Measurements from ENCODE around the gene TEX44. TPM values are rescaled to one million over a fixed set of nuclear protein-coding genes. Genes with fewer than 3 reads are reported as not detected.
A peak's percentile ranks its signal among the peaks of the same experiment; 100 is the strongest.
"Not testable (repeated sequence)": the region's sequence is repeated elsewhere in the genome, so short reads cannot be mapped to it uniquely, and the experiment has no call there.

The TEX44 gene
- total RNA-seq, 1 donor from 2014 or later, result not detected

- H3K27me3 ChIP-seq (ENCODE audit: control insufficient read depth in 3 of 3, insufficient read depth in 3 of 3, low read length in 3 of 3); H3K36me3 ChIP-seq (ENCODE audit: control insufficient read depth in 3 of 3, insufficient read depth in 3 of 3, low read length in 3 of 3); H3K9ac ChIP-seq (ENCODE audit: low read depth in 1 of 3, low read length in 3 of 3); H3K4me1 ChIP-seq (ENCODE audit: control insufficient read depth in 3 of 3, insufficient read depth in 3 of 3, low read length in 3 of 3); H3K27ac ChIP-seq (ENCODE audit: low read depth, low read length); H3K4me3 ChIP-seq (ENCODE audit: low read length in 3 of 3); H3K9me3 ChIP-seq (ENCODE audit: control insufficient read depth in 3 of 3, low read length in 3 of 3): not testable (repeated sequence)
Measured at GRCh38 chr2:231570915-231571314, 21.7 kb upstream of the TEX44 start.

GRCh38 chr2:231571661-231572191, 20.9 kb upstream of the TEX44 start:
- Histone ChIP-seq H3K4me3 (ENCODE audit: low read length in 3 of 3) (no peak overlapping the region), H3K9ac (ENCODE audit: low read depth in 1 of 3, low read length in 3 of 3) (no peak overlapping the region), H3K4me1 (ENCODE audit: control insufficient read depth in 3 of 3, insufficient read depth in 3 of 3, low read length in 3 of 3) (no peaks in the 10 kb centered on the region), H3K36me3 (ENCODE audit: control insufficient read depth in 3 of 3, insufficient read depth in 3 of 3, low read length in 3 of 3) (no peaks in the 10 kb centered on the region), H3K9me3 (ENCODE audit: control insufficient read depth in 3 of 3, low read length in 3 of 3) (no peaks in the 10 kb centered on the region), H3K27ac (ENCODE audit: low read depth, low read length) (no peak overlapping the region), H3K27me3 (ENCODE audit: control insufficient read depth in 3 of 3, insufficient read depth in 3 of 3, low read length in 3 of 3) (no peaks in the 10 kb centered on the region)

- H3K27me3 ChIP-seq (ENCODE audit: control insufficient read depth in 3 of 3, insufficient read depth in 3 of 3, low read length in 3 of 3), result no peaks in the 10 kb centered on the region
- no peak overlapping the region for H3K4me3 ChIP-seq (ENCODE audit: low read length in 3 of 3)
- H3K9ac ChIP-seq (ENCODE audit: low read depth in 1 of 3, low read length in 3 of 3), result no peak overlapping the region
- H3K27ac ChIP-seq (ENCODE audit: low read depth, low read length), result no peak overlapping the region
- no peaks in the 10 kb centered on the region for H3K4me1 ChIP-seq (ENCODE audit: control insufficient read depth in 3 of 3, insufficient read depth in 3 of 3, low read length in 3 of 3)
- H3K36me3 ChIP-seq (ENCODE audit: control insufficient read depth in 3 of 3, insufficient read depth in 3 of 3, low read length in 3 of 3), result no peaks in the 10 kb centered on the region
- no peaks in the 10 kb centered on the region for H3K9me3 ChIP-seq (ENCODE audit: control insufficient read depth in 3 of 3, low read length in 3 of 3)
Measured at GRCh38 chr2:231573096-231573495, 19.6 kb upstream of the TEX44 start.

GRCh38 chr2:231573698-231574421, 18.8 kb upstream of the TEX44 start:
- no peaks in the 10 kb centered on the region for H3K36me3 ChIP-seq (ENCODE audit: control insufficient read depth in 3 of 3, insufficient read depth in 3 of 3, low read length in 3 of 3)
- H3K4me1 ChIP-seq (ENCODE audit: control insufficient read depth in 3 of 3, insufficient read depth in 3 of 3, low read length in 3 of 3), result no peaks in the 10 kb centered on the region

GRCh38 chr2:231575612-231576256, 16.9 kb upstream of the TEX44 start:
- H3K9me3 ChIP-seq (ENCODE audit: control insufficient read depth in 3 of 3, low read length in 3 of 3), result no peaks in the 10 kb centered on the region
- no peaks in the 10 kb centered on the region for H3K27me3 ChIP-seq (ENCODE audit: control insufficient read depth in 3 of 3, insufficient read depth in 3 of 3, low read length in 3 of 3)
- H3K27ac ChIP-seq (ENCODE audit: low read depth, low read length), result no peak overlapping the region
- no peak overlapping the region for H3K9ac ChIP-seq (ENCODE audit: low read depth in 1 of 3, low read length in 3 of 3)
- no peaks in the 10 kb centered on the region for H3K36me3 ChIP-seq (ENCODE audit: control insufficient read depth in 3 of 3, insufficient read depth in 3 of 3, low read length in 3 of 3)
- no peaks in the 10 kb centered on the region for H3K4me1 ChIP-seq (ENCODE audit: control insufficient read depth in 3 of 3, insufficient read depth in 3 of 3, low read length in 3 of 3)
- no peak overlapping the region for H3K4me3 ChIP-seq (ENCODE audit: low read length in 3 of 3)

More at GRCh38 chr2:231573698-231574421, 18.8 kb upstream of the TEX44 start:
- Histone ChIP-seq H3K27me3 (ENCODE audit: control insufficient read depth in 3 of 3, insufficient read depth in 3 of 3, low read length in 3 of 3) (no peaks in the 10 kb centered on the region), H3K9me3 (ENCODE audit: control insufficient read depth in 3 of 3, low read length in 3 of 3) (no peaks in the 10 kb centered on the region), H3K9ac (ENCODE audit: low read depth in 1 of 3, low read length in 3 of 3) (no peak overlapping the region), H3K4me3 (ENCODE audit: low read length in 3 of 3) (no peak overlapping the region), H3K27ac (ENCODE audit: low read depth, low read length) (no peak overlapping the region)

GRCh38 chr2:231576465-231576864, 16.2 kb upstream of the TEX44 start:
- Histone ChIP-seq H3K4me1 (ENCODE audit: control insufficient read depth in 3 of 3, insufficient read depth in 3 of 3, low read length in 3 of 3) (no peaks in the 10 kb centered on the region), H3K27me3 (ENCODE audit: control insufficient read depth in 3 of 3, insufficient read depth in 3 of 3, low read length in 3 of 3) (no peaks in the 10 kb centered on the region), H3K36me3 (ENCODE audit: control insufficient read depth in 3 of 3, insufficient read depth in 3 of 3, low read length in 3 of 3) (no peaks in the 10 kb centered on the region), H3K9me3 (ENCODE audit: control insufficient read depth in 3 of 3, low read length in 3 of 3) (no peaks in the 10 kb centered on the region), H3K27ac (ENCODE audit: low read depth, low read length) (no peak overlapping the region), H3K4me3 (ENCODE audit: low read length in 3 of 3) (no peak overlapping the region), H3K9ac (ENCODE audit: low read depth in 1 of 3, low read length in 3 of 3) (no peak overlapping the region)

- not testable (repeated sequence) for H3K4me1 ChIP-seq (ENCODE audit: control insufficient read depth in 3 of 3, insufficient read depth in 3 of 3, low read length in 3 of 3); H3K9ac ChIP-seq (ENCODE audit: low read depth in 1 of 3, low read length in 3 of 3); H3K4me3 ChIP-seq (ENCODE audit: low read length in 3 of 3); H3K9me3 ChIP-seq (ENCODE audit: control insufficient read depth in 3 of 3, low read length in 3 of 3); H3K27ac ChIP-seq (ENCODE audit: low read depth, low read length); H3K27me3 ChIP-seq (ENCODE audit: control insufficient read depth in 3 of 3, insufficient read depth in 3 of 3, low read length in 3 of 3); H3K36me3 ChIP-seq (ENCODE audit: control insufficient read depth in 3 of 3, insufficient read depth in 3 of 3, low read length in 3 of 3)
Measured at GRCh38 chr2:231578655-231579054, 14.0 kb upstream of the TEX44 start.

GRCh38 chr2:231579560-231579959, 13.1 kb upstream of the TEX44 start:
- Histone ChIP-seq H3K9me3 (ENCODE audit: control insufficient read depth in 3 of 3, low read length in 3 of 3) (no peaks in the 10 kb centered on the region), H3K27me3 (ENCODE audit: control insufficient read depth in 3 of 3, insufficient read depth in 3 of 3, low read length in 3 of 3) (no peaks in the 10 kb centered on the region), H3K27ac (ENCODE audit: low read depth, low read length) (no peak overlapping the region), H3K4me1 (ENCODE audit: control insufficient read depth in 3 of 3, insufficient read depth in 3 of 3, low read length in 3 of 3) (no peaks in the 10 kb centered on the region), H3K36me3 (ENCODE audit: control insufficient read depth in 3 of 3, insufficient read depth in 3 of 3, low read length in 3 of 3) (no peaks in the 10 kb centered on the region), H3K4me3 (ENCODE audit: low read length in 3 of 3) (no peak overlapping the region), H3K9ac (ENCODE audit: low read depth in 1 of 3, low read length in 3 of 3) (no peak overlapping the region)

GRCh38 chr2:231581328-231581727, 11.3 kb upstream of the TEX44 start:
- no peak overlapping the region for H3K4me3 ChIP-seq (ENCODE audit: low read length in 3 of 3)
- no peaks in the 10 kb centered on the region for H3K9me3 ChIP-seq (ENCODE audit: control insufficient read depth in 3 of 3, low read length in 3 of 3)
- H3K36me3 ChIP-seq (ENCODE audit: control insufficient read depth in 3 of 3, insufficient read depth in 3 of 3, low read length in 3 of 3), result no peaks in the 10 kb centered on the region
- no peaks in the 10 kb centered on the region for H3K4me1 ChIP-seq (ENCODE audit: control insufficient read depth in 3 of 3, insufficient read depth in 3 of 3, low read length in 3 of 3)
- no peaks in the 10 kb centered on the region for H3K27me3 ChIP-seq (ENCODE audit: control insufficient read depth in 3 of 3, insufficient read depth in 3 of 3, low read length in 3 of 3)
- H3K27ac ChIP-seq (ENCODE audit: low read depth, low read length), result no peak overlapping the region
- no peak overlapping the region for H3K9ac ChIP-seq (ENCODE audit: low read depth in 1 of 3, low read length in 3 of 3)

- Histone ChIP-seq H3K27ac (ENCODE audit: low read depth, low read length) (no peak overlapping the region), H3K36me3 (ENCODE audit: control insufficient read depth in 3 of 3, insufficient read depth in 3 of 3, low read length in 3 of 3) (no peaks in the 10 kb centered on the region), H3K4me1 (ENCODE audit: control insufficient read depth in 3 of 3, insufficient read depth in 3 of 3, low read length in 3 of 3) (no peaks in the 10 kb centered on the region), H3K9ac (ENCODE audit: low read depth in 1 of 3, low read length in 3 of 3) (peak overlapping the region in 1 of 3 donors; percentile 3), H3K27me3 (ENCODE audit: control insufficient read depth in 3 of 3, insufficient read depth in 3 of 3, low read length in 3 of 3) (no peaks in the 10 kb centered on the region), H3K4me3 (ENCODE audit: low read length in 3 of 3) (no peak overlapping the region), H3K9me3 (ENCODE audit: control insufficient read depth in 3 of 3, low read length in 3 of 3) (no peaks in the 10 kb centered on the region)
Measured at GRCh38 chr2:231583982-231584381, 8.7 kb upstream of the TEX44 start.

Measured in skeletal muscle tissue (tissue), 4 donors.